ENCODE data around the gene FAM168B.

GRCh38 chr2:131027566-131028528, 65.4 kb downstream of the FAM168B start:
- TF ChIP-seq, protein P1, sequence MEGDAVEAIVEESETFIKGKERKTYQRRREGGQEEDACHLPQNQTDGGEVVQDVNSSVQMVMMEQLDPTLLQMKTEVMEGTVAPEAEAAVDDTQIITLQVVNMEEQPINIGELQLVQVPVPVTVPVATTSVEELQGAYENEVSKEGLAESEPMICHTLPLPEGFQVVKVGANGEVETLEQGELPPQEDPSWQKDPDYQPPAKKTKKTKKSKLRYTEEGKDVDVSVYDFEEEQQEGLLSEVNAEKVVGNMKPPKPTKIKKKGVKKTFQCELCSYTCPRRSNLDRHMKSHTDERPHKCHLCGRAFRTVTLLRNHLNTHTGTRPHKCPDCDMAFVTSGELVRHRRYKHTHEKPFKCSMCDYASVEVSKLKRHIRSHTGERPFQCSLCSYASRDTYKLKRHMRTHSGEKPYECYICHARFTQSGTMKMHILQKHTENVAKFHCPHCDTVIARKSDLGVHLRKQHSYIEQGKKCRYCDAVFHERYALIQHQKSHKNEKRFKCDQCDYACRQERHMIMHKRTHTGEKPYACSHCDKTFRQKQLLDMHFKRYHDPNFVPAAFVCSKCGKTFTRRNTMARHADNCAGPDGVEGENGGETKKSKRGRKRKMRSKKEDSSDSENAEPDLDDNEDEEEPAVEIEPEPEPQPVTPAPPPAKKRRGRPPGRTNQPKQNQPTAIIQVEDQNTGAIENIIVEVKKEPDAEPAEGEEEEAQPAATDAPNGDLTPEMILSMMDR (IDR thresholded peaks at IDR 0.05), result no peak
- no peak for TF ChIP-seq POLR2A (IDR thresholded peaks at IDR 0.05)

Measured in testis (tissue), 2 donors.